Islet of Langerhans (tissue), 1 donor: ENCODE data around the gene BEST1.

ENCODE experiments used
- FAIRE-seq: peaks from one replicate; lab custom pipeline; 2011; peaks lifted over from hg19 to GRCh38; lab: Jason Lieb, UNC

The BEST1 gene

GRCh38 chr11:61950035-61950547 lies at the start of gene BEST1:
Gene BEST1 (plus strand): TSS chr11:61950351. CDS start chr11:61951807, 1,456 bp downstream.
- no peak for FAIRE-seq

- no peak for FAIRE-seq
These were observed 48.8 kb upstream of the BEST1 start for GRCh38 chr11:61901397-61901796.

- FAIRE-seq = no peak
These were observed 47.8 kb upstream of the BEST1 start for GRCh38 chr11:61902313-61902712.

GRCh38 chr11:61903845-61904244 lies 46.3 kb upstream of the BEST1 start:
- FAIRE-seq = no peak

- FAIRE-seq = no peak
These were observed 45.6 kb upstream of the BEST1 start for GRCh38 chr11:61904539-61905048.

- FAIRE-seq = no peak
These were observed 45.0 kb upstream of the BEST1 start for GRCh38 chr11:61905067-61905696.

GRCh38 chr11:61905801-61906521 lies 44.2 kb upstream of the BEST1 start:
- FAIRE-seq = no peak

GRCh38 chr11:61906522-61906909 lies 43.6 kb upstream of the BEST1 start:
- FAIRE-seq = no peak

GRCh38 chr11:61907282-61907681 lies 42.9 kb upstream of the BEST1 start:
- no peak for FAIRE-seq

- FAIRE-seq = no peak
These were observed 42.1 kb upstream of the BEST1 start for GRCh38 chr11:61907871-61908729.

- FAIRE-seq = no peak
These were observed 41.3 kb upstream of the BEST1 start for GRCh38 chr11:61908730-61909316.

GRCh38 chr11:61910187-61911127 lies 39.7 kb upstream of the BEST1 start:
- FAIRE-seq = no peak

- no peak for FAIRE-seq
These were observed 38.9 kb upstream of the BEST1 start for GRCh38 chr11:61911128-61911700.

- no peak for FAIRE-seq
These were observed 38.2 kb upstream of the BEST1 start for GRCh38 chr11:61911701-61912529.

- no peak for FAIRE-seq
These were observed 37.6 kb upstream of the BEST1 start for GRCh38 chr11:61912530-61912898.

GRCh38 chr11:61912991-61913698 lies 37.0 kb upstream of the BEST1 start:
- no peak for FAIRE-seq

GRCh38 chr11:61913699-61914395 lies 36.3 kb upstream of the BEST1 start:
- FAIRE-seq = no peak

GRCh38 chr11:61914471-61915171 lies 35.5 kb upstream of the BEST1 start:
- FAIRE-seq = no peak
